IPS DF 4.7 (cell line): Measurements from ENCODE around the gene GREM2.

Experiments
- DNase-seq: peaks from one replicate; pipeline ENCODE4 v3.0.0-alpha.2; 2013; ENCODE audit warnings: low spot score; ENCODE audit errors: extremely low read depth

The GREM2 gene

GRCh38 chr1:240611619-240612480 lies at the start of gene GREM2:
Gene GREM2 (minus strand): TSS chr1:240612155. CDS start chr1:240493475, 118,680 bp downstream.
- no peak for DNase-seq

GRCh38 chr1:240658312-240658960 lies 46.5 kb upstream of the GREM2 start:
- no peak for DNase-seq

- no peak for DNase-seq
Measured at GRCh38 chr1:240656531-240656930, 44.6 kb upstream of the GREM2 start.

- no peak for DNase-seq
Measured at GRCh38 chr1:240652961-240653409, 41.0 kb upstream of the GREM2 start.

- DNase-seq = no peak
Measured at GRCh38 chr1:240652549-240652948, 40.6 kb upstream of the GREM2 start.

- no peak for DNase-seq
Measured at GRCh38 chr1:240650877-240651276, 38.9 kb upstream of the GREM2 start.

GRCh38 chr1:240649733-240650721 lies 38.1 kb upstream of the GREM2 start:
- DNase-seq = no peak

- DNase-seq = no peak
Measured at GRCh38 chr1:240646571-240647240, 34.8 kb upstream of the GREM2 start.

GRCh38 chr1:240644732-240645131 lies 32.8 kb upstream of the GREM2 start:
- DNase-seq = no peak

- no peak for DNase-seq
Measured at GRCh38 chr1:240635466-240636256, 23.7 kb upstream of the GREM2 start.

GRCh38 chr1:240630409-240630808 lies 18.5 kb upstream of the GREM2 start:
- DNase-seq = no peak

GRCh38 chr1:240621249-240621648 lies 9.3 kb upstream of the GREM2 start:
- DNase-seq = no peak

GRCh38 chr1:240619906-240620621 lies 8.1 kb upstream of the GREM2 start:
- no peak for DNase-seq

- no peak for DNase-seq
Measured at GRCh38 chr1:240619357-240619756, 7.4 kb upstream of the GREM2 start.

- DNase-seq = no peak
Measured at GRCh38 chr1:240618946-240619345, 7.0 kb upstream of the GREM2 start.

- DNase-seq = no peak
Measured at GRCh38 chr1:240616018-240616417, 4.1 kb upstream of the GREM2 start.

GRCh38 chr1:240613356-240614142 lies 1.6 kb upstream of the GREM2 start:
- no peak for DNase-seq

- DNase-seq = no peak
Measured at GRCh38 chr1:240612811-240613210, 856 bp upstream of the GREM2 start.

- DNase-seq = no peak
Measured at GRCh38 chr1:240611228-240611618, 732 bp downstream of the GREM2 start.
